Duodenal mucosa (tissue), 2 donors: ENCODE data around the gene LCOR.

Experiments
- H3K27ac ChIP-seq: one replicate; pipeline ENCODE4 v1.7.0; 2013; ENCODE audit warnings: low read depth, low read length
- H3K27me3 ChIP-seq, 2 donors: one replicate each; pipeline ENCODE4 v1.7.0; 2013; ENCODE audit warnings: low read length in 2 of 2, control low read depth in 1 of 2; ENCODE audit not compliant: insufficient read depth in 2 of 2, control insufficient read depth in 1 of 2
- H3K36me3 ChIP-seq, 2 donors: one replicate each; pipeline ENCODE4 v1.7.0; 2013; ENCODE audit warnings: low read length in 2 of 2, control low read depth in 1 of 2; ENCODE audit not compliant: insufficient read depth in 2 of 2, control insufficient read depth in 1 of 2
- H3K4me1 ChIP-seq, 2 donors: one replicate each; pipeline ENCODE4 v1.7.0; 2013; ENCODE audit warnings: low read length in 2 of 2, control low read depth in 1 of 2; ENCODE audit not compliant: insufficient read depth in 2 of 2, control insufficient read depth in 1 of 2
- H3K4me3 ChIP-seq, 2 donors: one replicate each; pipeline ENCODE4 v1.7.0; 2013; ENCODE audit warnings: low read length in 2 of 2, low read depth in 1 of 2
- H3K9ac ChIP-seq, 2 donors: one replicate each; pipeline ENCODE4 v1.7.0; 2013; ENCODE audit warnings: low read length in 2 of 2, low read depth in 1 of 2
- H3K9me3 ChIP-seq, 2 donors: one replicate each; pipeline ENCODE4 v1.7.0; 2013; ENCODE audit warnings: low read length in 2 of 2, control low read depth in 1 of 2; ENCODE audit not compliant: control insufficient read depth in 1 of 2

The LCOR gene

GRCh38 chr10:97016728-97017473 lies 184.8 kb downstream of the LCOR start:
- peaks cover 0 to 7% of the 10 kb centered on the region in 2 donors for H3K4me1 ChIP-seq
- H3K27me3 ChIP-seq = no peaks in the 10 kb centered on the region
- H3K9me3 ChIP-seq = no peaks in the 10 kb centered on the region
- H3K36me3 ChIP-seq = no peaks in the 10 kb centered on the region
- H3K4me3 ChIP-seq = no peak overlapping the region
- no peak overlapping the region for H3K27ac ChIP-seq
- H3K9ac ChIP-seq = no peak overlapping the region

DNA sequence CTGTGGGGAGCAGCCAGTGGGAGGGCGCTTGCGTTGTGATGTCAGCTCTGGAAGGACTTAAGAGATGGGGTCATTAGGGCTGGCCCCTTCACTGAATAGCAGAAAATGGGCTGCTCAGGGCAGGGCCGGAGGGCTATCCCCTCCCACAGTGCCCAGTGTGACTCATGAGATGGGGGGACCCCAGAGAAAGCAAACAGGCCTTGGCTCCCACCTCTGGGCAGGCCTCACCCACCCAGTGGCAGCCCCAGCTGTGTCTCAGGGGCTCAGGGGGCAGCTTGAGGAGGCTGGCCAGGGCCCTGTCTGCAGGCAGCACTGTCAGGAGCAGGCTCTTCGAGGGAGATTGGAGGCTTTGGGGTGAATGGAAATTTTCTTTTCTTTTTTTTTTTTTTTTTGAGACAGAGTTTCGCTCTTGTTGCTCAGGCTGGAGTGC lies 185.4 kb downstream of the LCOR start:
- Histone ChIP-seq H3K4me1 (peaks cover 0 to 7% of the 10 kb centered on the region in 2 donors), H3K4me3 (no peak overlapping the region), H3K27me3 (no peaks in the 10 kb centered on the region), H3K9ac (no peak overlapping the region), H3K36me3 (no peaks in the 10 kb centered on the region), H3K27ac (no peak overlapping the region), H3K9me3 (no peaks in the 10 kb centered on the region)

DNA sequence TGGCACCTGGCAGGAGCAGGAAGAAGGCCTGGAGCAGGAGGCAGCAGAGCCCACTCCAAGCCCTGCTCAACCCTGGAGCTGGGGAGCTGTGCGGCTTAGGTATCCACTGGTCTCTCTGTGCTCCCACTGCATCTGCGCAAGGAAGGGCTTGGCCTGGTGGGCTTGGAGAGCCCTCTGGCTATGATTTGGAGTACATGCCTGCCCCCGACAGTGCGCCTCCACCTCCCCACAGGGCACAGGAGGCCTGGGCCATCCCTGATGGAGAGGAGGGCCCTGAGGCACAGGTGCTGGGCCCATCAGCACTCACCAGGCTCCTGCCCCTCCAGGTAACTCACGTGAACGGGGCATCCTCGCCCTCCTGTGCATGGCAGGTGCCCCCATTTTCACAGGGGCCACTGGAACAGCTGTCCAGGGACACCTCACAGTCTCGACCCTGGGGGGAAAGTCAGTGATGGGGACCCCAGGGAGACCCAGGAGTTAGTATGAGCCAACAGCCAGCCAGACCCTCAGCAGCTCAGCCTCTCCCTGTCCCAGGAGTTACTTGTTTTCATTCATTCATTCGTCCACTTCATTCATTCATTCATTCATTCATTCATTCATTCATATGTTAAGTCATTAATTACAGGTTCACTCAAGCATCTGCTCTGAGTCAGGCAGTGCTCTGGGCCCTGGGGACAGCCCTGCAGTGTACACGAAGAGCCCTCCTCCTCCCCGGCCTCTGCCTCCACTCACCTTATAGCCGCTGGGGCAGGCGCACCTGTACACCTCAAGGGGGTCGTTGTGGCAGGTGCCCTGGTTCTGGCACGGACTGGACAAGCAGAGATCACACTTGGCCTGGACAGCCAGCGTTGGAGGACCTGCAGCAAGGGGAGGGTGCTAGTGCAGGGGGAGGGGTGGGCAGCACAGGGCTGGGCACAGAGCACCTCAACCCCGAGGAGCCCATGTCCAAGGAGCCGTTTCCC lies 186.4 kb downstream of the LCOR start:
- H3K4me1 ChIP-seq = peaks cover 3 to 9% of the 10 kb centered on the region in 2 donors
- no peak overlapping the region for H3K4me3 ChIP-seq
- H3K36me3 ChIP-seq = no peaks in the 10 kb centered on the region
- H3K27ac ChIP-seq = no peak overlapping the region
- H3K27me3 ChIP-seq = no peaks in the 10 kb centered on the region
- H3K9ac ChIP-seq = no peak overlapping the region
- no peaks in the 10 kb centered on the region for H3K9me3 ChIP-seq

- peaks cover 8 to 16% of the 10 kb centered on the region in 2 donors for H3K4me1 ChIP-seq
- H3K27ac ChIP-seq = no peak overlapping the region
- H3K9ac ChIP-seq = no peak overlapping the region
- no peak overlapping the region for H3K4me3 ChIP-seq
- no peaks in the 10 kb centered on the region for H3K9me3 ChIP-seq
- no peaks in the 10 kb centered on the region for H3K36me3 ChIP-seq
- no peaks in the 10 kb centered on the region for H3K27me3 ChIP-seq
Observed at GRCh38 chr10:97019213-97019844, 187.2 kb downstream of the LCOR start.

DNA sequence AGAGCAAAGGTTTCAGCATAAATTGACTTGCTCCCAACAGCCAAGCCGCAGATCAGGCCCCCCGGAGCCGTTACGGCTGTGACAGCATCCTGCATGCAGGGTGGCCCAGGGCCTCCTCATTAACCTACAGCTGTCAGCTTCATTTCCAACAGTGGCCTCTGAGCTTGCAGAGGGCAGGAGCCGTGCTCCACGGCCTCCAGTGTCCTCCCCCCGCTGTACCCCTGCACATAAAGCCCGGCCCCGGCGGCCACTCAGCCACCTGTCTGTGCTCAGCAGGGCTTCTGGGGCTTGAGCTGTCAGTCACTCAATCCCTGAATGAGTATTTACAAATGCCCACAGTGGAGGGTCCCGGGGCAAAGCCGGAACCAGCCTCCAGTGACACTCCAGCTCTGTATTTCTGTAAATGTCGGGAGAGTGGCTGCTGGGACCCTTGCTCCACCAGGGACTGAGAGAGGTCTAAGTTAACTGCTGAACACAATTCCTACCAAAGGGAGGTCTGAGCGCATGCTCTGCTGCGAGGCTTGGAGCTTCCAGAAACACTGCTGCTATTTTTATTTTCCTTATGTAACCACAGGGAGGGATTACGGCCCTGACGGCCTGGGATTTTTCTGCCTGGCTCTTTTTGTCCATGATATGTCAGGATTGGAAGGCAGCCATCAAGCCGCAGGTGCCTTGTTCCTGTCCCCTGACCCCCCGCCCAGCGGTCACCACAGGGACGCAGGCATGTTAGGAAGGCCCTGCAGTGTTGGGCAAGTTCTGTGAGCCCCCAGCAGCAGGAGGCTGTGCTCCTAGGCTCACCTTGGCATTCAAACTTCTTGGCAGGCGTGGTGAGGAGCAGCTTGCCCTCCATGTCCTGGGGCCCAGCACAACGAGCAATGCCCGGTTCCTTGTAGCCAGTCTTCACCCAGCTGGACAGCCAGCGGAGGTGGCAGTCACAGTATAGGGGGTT lies 188.6 kb downstream of the LCOR start:
- no peak overlapping the region for H3K4me3 ChIP-seq

GRCh38 chr10:97022616-97023015 lies 190.5 kb downstream of the LCOR start:
- H3K27ac ChIP-seq = no peak overlapping the region

More for the DNA sequence above, 188.6 kb downstream of the LCOR start:
- Histone ChIP-seq H3K27ac (no peak overlapping the region), H3K4me1 (peaks cover 13 to 16% of the 10 kb centered on the region in 2 donors), H3K27me3 (no peaks in the 10 kb centered on the region), H3K36me3 (no peaks in the 10 kb centered on the region), H3K9ac (no peak overlapping the region), H3K9me3 (no peaks in the 10 kb centered on the region)

DNA sequence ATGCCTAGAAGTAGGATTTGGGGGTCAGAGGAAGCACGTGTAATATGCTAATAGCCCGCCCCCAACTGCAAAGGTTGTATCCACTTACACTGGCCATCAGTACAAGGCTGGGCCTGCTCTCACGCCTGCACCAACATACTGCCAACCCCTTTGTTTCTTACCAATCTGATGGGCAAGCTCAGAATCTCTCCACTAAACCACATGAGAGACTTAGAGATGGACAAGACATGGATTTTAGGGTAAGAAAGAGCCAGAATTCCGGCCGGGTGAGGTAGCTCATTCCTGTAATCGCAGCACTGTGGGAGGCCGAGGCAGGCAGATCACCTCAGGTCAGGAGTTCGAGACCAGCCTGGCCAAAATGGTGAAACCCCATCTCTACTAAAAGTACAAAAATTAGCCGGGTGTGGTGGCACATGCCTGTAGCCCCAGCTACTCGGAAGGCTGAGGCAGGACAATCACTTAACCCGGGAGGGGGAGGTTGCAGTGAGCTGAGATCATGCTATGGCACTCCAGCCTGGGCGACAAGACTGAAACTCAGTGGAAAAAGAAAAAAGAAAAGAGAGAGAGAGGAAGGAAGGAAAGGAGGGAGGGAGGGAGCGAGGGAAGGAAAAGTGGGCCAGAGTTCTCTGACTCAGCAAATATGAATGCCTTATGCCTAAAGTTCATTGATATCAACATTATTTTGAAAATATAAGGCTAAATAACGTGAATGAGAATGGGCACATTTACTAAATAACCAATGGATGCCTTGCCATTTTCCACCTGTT lies 191.5 kb downstream of the LCOR start:
- no peak overlapping the region for H3K9ac ChIP-seq
- no peaks in the 10 kb centered on the region for H3K27me3 ChIP-seq
- H3K4me3 ChIP-seq = no peak overlapping the region
- H3K27ac ChIP-seq = no peak overlapping the region
- H3K4me1 ChIP-seq = peaks cover 13 to 16% of the 10 kb centered on the region in 2 donors
- no peaks in the 10 kb centered on the region for H3K9me3 ChIP-seq
- no peaks in the 10 kb centered on the region for H3K36me3 ChIP-seq

More at GRCh38 chr10:97022616-97023015, 190.5 kb downstream of the LCOR start:
- no peaks in the 10 kb centered on the region for H3K36me3 ChIP-seq
- H3K4me1 ChIP-seq = peaks cover 13 to 16% of the 10 kb centered on the region in 2 donors
- H3K9me3 ChIP-seq = no peaks in the 10 kb centered on the region
- H3K27me3 ChIP-seq = no peaks in the 10 kb centered on the region
- no peak overlapping the region for H3K9ac ChIP-seq
- no peak overlapping the region for H3K4me3 ChIP-seq

DNA sequence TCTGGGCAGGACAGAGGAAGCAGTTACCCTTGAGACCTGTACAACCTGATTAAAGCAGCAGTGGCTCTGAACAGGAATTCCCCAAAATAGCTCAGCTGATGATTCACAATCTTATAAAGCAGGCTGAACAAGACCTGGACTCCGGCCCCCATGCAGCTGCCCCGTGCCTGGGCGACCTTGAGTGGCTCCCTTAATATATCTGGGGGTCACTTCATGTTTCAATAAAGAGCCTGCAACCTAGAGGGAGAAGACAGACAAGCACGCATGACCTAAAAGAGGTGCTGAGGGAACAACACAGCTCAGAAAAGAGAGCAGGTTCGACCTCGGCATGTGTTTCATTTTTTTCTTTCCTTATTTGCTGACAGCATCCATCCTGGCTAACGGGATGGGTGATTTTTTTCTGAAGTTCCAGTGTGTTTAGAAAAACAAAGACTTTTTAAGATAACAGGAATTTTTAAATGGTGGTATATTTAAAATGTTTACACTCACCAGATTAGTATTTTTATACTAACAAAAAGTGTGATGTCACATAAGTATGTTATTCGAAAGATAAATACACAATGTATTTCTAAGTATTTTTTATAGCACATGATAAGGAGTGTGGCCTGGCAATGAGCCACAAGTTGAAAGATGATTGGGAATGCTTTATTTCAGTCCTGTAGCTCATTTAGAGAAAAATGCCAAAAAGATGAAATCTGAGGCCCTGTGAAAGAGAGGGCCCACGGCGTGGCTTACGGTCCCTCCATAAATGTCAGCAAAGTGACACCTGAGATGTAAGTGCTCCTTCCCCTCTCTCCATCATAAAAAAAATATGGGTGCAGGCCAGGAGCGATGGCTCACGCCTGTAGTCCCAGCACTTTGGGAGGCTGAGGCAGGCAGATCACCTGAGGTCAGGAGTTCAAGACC lies 192.3 kb downstream of the LCOR start:
- H3K4me3 ChIP-seq = no peak overlapping the region
- H3K4me1 ChIP-seq = peaks cover 13 to 16% of the 10 kb centered on the region in 2 donors
- H3K9me3 ChIP-seq = no peaks in the 10 kb centered on the region
- no peak overlapping the region for H3K27ac ChIP-seq
- H3K9ac ChIP-seq = no peak overlapping the region
- no peaks in the 10 kb centered on the region for H3K27me3 ChIP-seq
- no peaks in the 10 kb centered on the region for H3K36me3 ChIP-seq
